CD1c-positive myeloid dendritic cell (primary cell): ENCODE results near the gene TP53INP2.
"Not testable (repeated sequence)": the region's sequence is repeated elsewhere in the genome, so short reads cannot be mapped to it uniquely, and the experiment has no call there.

Experiments used
- DNase-seq: peaks from one replicate; pipeline ENCODE4 v3.0.0-alpha.2; 2016; ENCODE audit errors: extremely low spot score

Gene TP53INP2

GRCh38 chr20:34705397-34706301, 1.5 kb downstream of the TP53INP2 start:
- peak; percentile 45 for DNase-seq

DNA sequence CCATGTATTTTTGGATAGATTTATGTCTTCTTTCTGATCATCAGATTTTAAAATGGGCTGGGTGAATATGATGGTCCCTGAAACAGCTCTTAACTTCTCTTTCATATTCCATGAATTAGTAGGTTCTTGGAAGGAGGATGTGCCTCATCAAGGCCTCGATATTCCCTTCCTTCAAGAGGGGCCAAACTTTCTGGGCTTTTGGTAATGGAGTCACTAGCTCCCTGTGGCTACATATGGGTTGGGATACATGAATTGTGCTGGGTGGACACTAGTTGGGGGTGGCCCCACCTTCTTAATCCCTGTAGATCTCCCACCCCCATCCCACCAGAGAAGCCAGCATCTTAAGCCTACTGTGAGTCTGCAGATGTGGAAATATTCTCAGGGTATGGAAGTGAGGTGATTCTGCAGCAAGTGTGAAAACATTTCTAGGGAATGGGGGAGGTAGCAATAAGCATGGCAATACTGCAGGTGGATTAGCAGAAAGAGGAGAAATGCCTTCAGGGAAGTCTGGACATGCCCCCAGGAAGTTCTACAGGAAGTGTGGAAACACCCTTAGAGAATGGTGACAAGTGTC, 2.2 kb downstream of the TP53INP2 start:
- DNase-seq = no peak

- DNase-seq = no peak
Observed at GRCh38 chr20:34706912-34707784, 3.0 kb downstream of the TP53INP2 start.

- DNase-seq = peak; percentile 42
Observed at GRCh38 chr20:34708621-34709043, 4.5 kb downstream of the TP53INP2 start.

GRCh38 chr20:34709044-34709830, 5.1 kb downstream of the TP53INP2 start:
- DNase-seq = peak; percentile 76

DNA sequence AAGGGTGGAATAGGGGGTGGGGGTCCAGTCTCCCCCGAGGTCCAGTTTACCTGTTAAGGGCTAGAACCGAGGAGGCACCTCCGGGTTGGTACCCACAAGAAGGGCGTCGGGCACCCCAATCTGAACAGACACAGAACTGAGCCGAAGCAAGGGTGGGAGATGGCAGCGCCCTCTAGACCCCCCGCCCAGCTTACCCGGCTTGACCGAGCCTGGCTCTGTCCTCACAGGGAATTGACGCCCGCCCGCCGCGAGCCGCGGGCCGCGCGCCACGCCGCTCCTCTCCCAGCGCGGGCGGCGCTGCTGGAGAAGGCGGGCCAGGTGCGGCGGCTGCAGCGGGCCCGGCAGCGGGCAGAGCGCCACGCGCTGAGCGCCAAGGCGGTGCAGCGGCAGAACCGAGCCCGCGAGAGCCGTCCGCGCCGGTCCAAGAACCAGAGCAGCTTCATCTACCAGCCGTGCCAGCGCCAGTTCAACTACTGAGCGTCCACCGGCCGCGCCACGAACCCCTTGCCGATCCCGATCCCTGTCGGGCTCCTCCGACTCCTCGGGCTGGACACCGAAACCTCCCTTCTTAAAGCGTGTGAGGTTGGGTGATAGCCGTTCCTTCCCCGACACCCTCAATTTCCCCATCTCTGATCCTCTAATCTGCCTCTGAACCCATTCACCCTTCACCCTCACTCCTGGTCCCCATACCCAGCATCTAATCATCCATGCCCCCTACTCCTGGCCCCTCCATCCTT, 5.9 kb downstream of the TP53INP2 start:
- peak; percentile 69 for DNase-seq

- no peak for DNase-seq
Observed at GRCh38 chr20:34710568-34710839, 6.4 kb downstream of the TP53INP2 start.

- DNase-seq = peak; percentile 18
Observed at GRCh38 chr20:34710861-34711574, 6.9 kb downstream of the TP53INP2 start.

- no peak for DNase-seq
Observed at GRCh38 chr20:34711813-34712430, 7.8 kb downstream of the TP53INP2 start.

DNA sequence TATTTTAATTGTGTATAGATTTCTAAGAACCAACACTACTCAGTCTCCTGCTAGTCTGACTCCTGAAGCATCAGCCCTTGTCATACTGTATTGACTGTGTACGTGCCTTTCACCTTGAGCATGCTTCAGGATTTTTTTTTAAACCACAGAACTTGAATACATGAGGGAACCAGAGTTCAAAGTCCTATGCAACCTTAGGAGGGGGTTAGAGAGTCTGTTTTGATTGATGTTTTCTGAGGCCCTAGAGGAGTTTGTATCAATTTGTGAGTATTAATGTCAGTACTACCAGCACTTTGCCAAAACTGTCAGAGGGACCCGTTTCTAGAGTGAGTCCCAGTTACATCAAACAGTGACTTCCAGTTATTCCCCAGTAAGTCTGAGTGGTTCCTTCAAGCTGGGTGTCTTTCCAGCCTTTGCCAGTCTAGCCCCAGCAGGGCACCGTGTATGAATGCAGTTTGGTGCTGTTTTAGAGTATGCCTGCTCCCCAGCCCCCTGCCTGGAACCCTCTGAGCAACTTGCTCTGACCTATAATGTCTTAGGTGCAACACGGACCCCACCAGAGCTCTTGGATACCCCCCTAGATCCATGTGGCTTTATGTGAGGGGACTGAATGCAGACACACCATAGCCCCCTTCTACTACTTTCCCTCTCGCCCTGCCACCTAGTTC, 8.5 kb downstream of the TP53INP2 start:
- DNase-seq = no peak

DNA sequence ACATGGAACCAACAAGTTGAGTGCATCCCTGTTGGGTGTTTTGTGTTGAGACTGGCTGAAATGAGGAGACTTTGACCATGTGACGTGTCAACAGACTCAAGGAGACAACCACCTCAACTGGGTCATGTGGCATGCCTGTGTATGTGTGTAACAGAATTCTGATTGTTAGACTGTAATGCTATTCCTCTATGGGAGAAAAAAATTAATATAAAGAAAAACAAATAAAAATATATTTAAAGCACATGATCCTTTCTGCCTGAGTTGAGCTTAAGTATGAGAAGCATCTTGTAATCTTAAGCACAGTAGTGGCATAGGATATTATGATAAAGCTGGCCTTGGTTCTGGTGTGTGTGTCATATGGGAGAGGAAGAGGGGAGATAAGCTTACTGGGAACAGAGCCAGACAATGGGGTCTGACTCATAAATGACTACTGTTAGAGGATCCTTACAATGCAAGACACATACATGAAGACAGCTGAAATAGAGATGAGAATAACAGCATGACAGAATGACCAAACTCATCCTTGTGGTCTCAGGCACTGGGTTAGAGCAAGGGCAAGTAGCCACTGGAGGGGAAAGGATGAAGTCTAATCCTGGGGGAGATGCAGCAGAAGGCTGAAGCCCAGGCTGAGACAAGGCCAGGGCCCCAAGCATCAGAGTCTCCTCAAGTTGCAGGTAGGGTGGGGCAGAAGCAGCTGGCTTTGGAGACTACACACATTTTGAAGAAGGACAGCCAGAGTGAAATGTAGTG, 9.2 kb downstream of the TP53INP2 start:
- peak; percentile 13 for DNase-seq

- not testable (repeated sequence) for DNase-seq
Observed at GRCh38 chr20:34713944-34714515, 9.9 kb downstream of the TP53INP2 start.

DNA sequence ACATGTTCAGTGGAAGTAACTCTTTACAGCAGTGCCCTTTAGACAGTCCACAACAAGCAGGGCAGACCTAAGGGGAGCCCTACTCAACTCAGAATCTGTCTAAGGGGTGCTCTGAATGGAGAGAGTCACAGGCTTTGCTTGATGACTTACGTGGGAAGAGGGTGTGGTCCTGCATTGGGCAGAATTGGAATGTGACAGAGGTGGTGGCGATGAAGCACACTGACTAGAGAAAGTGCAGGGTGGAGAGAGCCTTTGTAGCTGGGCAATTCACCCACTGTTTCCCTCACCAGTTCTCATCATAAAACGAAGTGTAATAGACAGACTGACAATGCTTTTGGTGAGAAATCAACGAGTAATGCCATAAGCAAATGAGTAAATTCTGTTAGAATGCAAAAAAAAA, 11.2 kb downstream of the TP53INP2 start:
- DNase-seq = no peak

DNA sequence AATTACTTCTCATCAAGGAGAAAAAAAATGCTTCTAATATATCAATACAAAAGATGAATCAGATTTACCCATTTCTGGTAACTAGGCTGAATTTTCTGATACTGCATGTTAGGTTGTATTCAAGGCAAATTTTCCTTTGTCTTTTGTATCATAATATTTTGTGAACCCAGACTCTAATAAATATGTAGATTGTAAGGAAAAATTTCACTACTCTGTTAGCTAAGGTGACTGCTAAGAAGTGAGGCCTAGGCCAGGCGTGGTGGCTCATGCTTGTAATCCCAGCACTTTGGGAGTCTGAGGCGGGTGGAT, 12.7 kb downstream of the TP53INP2 start:
- DNase-seq = no peak

GRCh38 chr20:34717230-34718095, 13.3 kb downstream of the TP53INP2 start:
- no peak for DNase-seq

DNA sequence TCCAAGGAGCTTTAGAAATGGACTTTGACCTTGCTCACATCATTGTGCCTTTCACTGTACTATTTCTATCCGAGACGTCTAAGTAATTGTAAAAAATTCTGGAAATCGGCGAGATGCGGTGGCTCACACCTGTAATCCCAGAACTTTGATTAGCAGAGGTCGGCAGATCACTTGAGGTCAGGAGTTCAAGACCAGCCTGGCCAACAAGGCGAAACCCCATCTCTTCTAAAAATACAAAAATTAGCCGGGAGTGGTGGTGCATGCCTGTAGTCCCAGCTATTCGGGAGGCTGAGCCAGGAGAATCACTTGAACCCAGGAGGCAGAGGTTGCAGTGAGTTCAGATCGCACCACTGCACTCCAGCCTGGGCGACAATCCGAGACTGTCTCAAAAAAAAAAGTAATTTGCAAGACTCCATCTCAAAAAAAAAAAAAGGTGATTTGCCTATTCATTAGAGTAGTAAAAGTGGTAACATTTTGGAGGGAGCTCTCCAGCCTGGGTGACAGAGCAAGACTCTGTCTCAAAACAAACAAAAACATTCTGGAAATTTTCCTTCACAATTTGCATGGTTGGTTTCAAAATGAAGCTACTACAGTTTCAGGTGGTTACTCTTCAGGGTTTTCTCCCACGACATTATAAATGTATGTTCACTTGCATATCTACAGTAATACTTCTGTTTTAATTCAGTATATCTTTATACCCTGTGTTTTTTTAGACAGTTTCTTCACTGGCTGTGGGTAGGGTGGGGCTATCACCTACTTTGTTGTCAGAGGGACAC, 15.3 kb downstream of the TP53INP2 start:
- not testable (repeated sequence) for DNase-seq

GRCh38 chr20:34720266-34720665, 16.1 kb downstream of the TP53INP2 start:
- no peak for DNase-seq
